A172 (cell line): ENCODE measurements around the gene UFSP2. TPM values are rescaled to one million over a fixed set of nuclear protein-coding genes. Genes with fewer than 3 reads are reported as not detected.

Source experiments
- DNase-seq: peaks from one replicate; pipeline ENCODE4 v3.0.0-alpha.2; 2015; ENCODE audit warnings: low spot score
- total RNA-seq: library from RNA; depleted of rRNA; stranded (reverse); fragments of >200 nt; shearing (Covaris generic); gene quantifications from 2 replicates; pipeline ENCODE4 v1.2.3, GENCODE V29; 2014; rRNA removed

The UFSP2 gene
- total RNA-seq, 1 experiment from 2014 or later: 52.6 TPM

GRCh38 chr4:185352741-185353140 lies 73.0 kb downstream of the UFSP2 start:
- DNase-seq: no peak

DNA sequence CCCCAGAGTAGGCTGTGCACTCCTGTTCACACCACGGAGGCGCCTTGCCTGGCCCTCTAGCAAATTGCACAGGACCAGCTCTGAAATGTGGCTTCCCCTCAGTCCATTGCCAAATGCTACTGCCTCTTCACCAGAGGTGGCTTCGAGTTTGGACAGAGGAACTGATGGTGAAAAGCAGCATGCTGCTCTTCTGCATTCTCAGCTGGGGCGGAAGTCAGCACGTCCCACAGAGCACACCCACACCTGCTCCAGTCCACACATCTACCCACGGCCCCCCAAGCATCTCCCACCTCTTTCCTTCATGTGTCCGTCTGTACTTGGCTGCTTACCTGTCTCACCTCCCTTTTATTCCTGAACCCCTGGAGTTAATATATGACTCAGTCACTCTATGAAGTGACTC lies 73.6 kb downstream of the UFSP2 start:
- DNase-seq: no peak

DNA sequence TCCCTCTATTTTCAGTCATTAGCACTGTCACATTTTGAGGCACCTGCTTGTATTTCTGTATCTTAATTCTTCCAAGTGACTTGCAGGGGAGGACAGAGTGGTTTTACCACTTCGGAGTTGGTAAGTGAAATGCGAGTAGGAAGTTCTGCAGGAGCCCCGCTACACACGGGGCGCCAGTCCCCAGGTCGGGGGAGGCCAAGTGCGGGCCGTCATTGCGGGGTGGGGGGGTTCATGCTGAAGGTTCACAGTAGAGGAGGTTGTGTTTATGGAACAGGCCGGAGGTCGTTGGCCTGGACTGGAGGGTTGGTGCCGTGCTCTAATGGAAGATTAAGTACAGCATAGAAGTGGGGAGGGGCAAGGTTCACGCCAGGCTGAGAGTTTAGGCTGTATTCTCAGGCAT lies 74.1 kb downstream of the UFSP2 start:
- no peak for DNase-seq

Other genes starting within 250 kb of the UFSP2 start
- 42.5 and 55.3 TPM in 2 replicates for gene CFAP97, start 222.0 kb downstream of the UFSP2 start, total RNA-seq
- 43.6 and 63.1 TPM in 2 replicates for gene SNX25, start 216.4 kb downstream of the UFSP2 start, total RNA-seq
- gene LRP2BP, start 30.0 kb downstream of the UFSP2 start, total RNA-seq: 0.34 and 0.55 TPM in 2 replicates
- 25.3 and 47.6 TPM in 2 replicates for gene ANKRD37, start 29.1 kb downstream of the UFSP2 start, total RNA-seq
- 2.3 and 5.3 TPM in 2 replicates for gene CCDC110, start 45.8 kb upstream of the UFSP2 start, total RNA-seq
- 6.0 and 10.3 TPM in 2 replicates for gene PDLIM3, start 109.5 kb upstream of the UFSP2 start, total RNA-seq